Germinal center (tissue), 1 donor: ENCODE data around the gene PRKCB.
A peak's percentile ranks its signal among the peaks of the same experiment; 100 is the strongest.

Experiments
- DNase-seq: peaks from one replicate; pipeline ENCODE4 v3.0.0; 2012; ENCODE audit warnings: mixed read lengths, low spot score

PRKCB gene

GRCh38 chr16:24051125-24051524, 215.3 kb downstream of the PRKCB start:
- no peak for DNase-seq

- no peak for DNase-seq
Observed at GRCh38 chr16:24052329-24053098, 216.7 kb downstream of the PRKCB start.

GRCh38 chr16:24053099-24053946, 217.5 kb downstream of the PRKCB start:
- DNase-seq, result no peak

- no peak for DNase-seq
Observed at GRCh38 chr16:24054741-24055491, 219.1 kb downstream of the PRKCB start.

GRCh38 chr16:24062270-24062817, 226.6 kb downstream of the PRKCB start:
- no peak for DNase-seq

GRCh38 chr16:24069036-24069590, 233.3 kb downstream of the PRKCB start:
- no peak for DNase-seq

GRCh38 chr16:24070851-24071250, 235.1 kb downstream of the PRKCB start:
- DNase-seq, result peak; percentile 83

- no peak for DNase-seq
Observed at GRCh38 chr16:24071666-24072360, 236.0 kb downstream of the PRKCB start.

- DNase-seq, result no peak
Observed at GRCh38 chr16:24073321-24073720, 237.5 kb downstream of the PRKCB start.

GRCh38 chr16:24074574-24074973, 238.8 kb downstream of the PRKCB start:
- DNase-seq, result no peak

GRCh38 chr16:24075302-24075701, 239.5 kb downstream of the PRKCB start:
- DNase-seq, result no peak

- DNase-seq, result no peak
Observed at GRCh38 chr16:24075931-24076716, 240.3 kb downstream of the PRKCB start.

- no peak for DNase-seq
Observed at GRCh38 chr16:24077292-24077691, 241.5 kb downstream of the PRKCB start.

- no peak for DNase-seq
Observed at GRCh38 chr16:24077966-24078365, 242.2 kb downstream of the PRKCB start.

- DNase-seq, result no peak
Observed at GRCh38 chr16:24085666-24086065, 249.9 kb downstream of the PRKCB start.

- no peak for DNase-seq
Observed at GRCh38 chr16:24087891-24088410, 252.2 kb downstream of the PRKCB start.

- no peak for DNase-seq
Observed at GRCh38 chr16:24088767-24089166, 253.0 kb downstream of the PRKCB start.

GRCh38 chr16:24091125-24091524, 255.3 kb downstream of the PRKCB start:
- no peak for DNase-seq

GRCh38 chr16:24093049-24093448, 257.3 kb downstream of the PRKCB start:
- no peak for DNase-seq

GRCh38 chr16:24094660-24095059, 258.9 kb downstream of the PRKCB start:
- DNase-seq, result no peak
